Measurements from ENCODE around the gene SLC35C1.
A peak's percentile ranks its signal among the peaks of the same experiment; 100 is the strongest.
"Not testable (repeated sequence)": the region's sequence is repeated elsewhere in the genome, so short reads cannot be mapped to it uniquely, and the experiment has no call there.

Gene SLC35C1

DNA sequence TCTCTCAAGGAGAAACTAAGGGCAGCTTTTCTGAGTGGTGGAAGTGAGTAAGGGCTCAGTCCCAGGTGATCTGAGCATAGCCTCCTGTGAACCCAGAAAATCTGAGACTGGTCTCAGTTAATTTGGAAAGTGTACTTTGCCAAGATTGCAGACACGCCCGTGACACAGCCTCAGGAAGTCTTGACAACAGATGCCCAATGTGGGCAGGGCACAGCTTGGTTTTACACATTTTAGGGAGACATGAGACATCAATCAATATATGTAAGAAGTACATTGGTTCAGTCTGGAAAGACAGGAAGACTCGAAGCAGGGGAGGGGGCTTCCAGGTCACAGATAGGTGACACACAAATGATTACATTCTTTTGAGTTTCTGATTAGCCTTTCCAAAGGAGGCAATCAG is 28.8 kb downstream of the SLC35C1 start:
- TF ChIP-seq, protein P1, sequence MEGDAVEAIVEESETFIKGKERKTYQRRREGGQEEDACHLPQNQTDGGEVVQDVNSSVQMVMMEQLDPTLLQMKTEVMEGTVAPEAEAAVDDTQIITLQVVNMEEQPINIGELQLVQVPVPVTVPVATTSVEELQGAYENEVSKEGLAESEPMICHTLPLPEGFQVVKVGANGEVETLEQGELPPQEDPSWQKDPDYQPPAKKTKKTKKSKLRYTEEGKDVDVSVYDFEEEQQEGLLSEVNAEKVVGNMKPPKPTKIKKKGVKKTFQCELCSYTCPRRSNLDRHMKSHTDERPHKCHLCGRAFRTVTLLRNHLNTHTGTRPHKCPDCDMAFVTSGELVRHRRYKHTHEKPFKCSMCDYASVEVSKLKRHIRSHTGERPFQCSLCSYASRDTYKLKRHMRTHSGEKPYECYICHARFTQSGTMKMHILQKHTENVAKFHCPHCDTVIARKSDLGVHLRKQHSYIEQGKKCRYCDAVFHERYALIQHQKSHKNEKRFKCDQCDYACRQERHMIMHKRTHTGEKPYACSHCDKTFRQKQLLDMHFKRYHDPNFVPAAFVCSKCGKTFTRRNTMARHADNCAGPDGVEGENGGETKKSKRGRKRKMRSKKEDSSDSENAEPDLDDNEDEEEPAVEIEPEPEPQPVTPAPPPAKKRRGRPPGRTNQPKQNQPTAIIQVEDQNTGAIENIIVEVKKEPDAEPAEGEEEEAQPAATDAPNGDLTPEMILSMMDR (IDR thresholded peaks at IDR 0.05; ENCODE audit: insufficient read depth, low read depth, low read length, missing control alignments): no peak
- no peak for DNase-seq (ENCODE audit: low read depth)

DNA sequence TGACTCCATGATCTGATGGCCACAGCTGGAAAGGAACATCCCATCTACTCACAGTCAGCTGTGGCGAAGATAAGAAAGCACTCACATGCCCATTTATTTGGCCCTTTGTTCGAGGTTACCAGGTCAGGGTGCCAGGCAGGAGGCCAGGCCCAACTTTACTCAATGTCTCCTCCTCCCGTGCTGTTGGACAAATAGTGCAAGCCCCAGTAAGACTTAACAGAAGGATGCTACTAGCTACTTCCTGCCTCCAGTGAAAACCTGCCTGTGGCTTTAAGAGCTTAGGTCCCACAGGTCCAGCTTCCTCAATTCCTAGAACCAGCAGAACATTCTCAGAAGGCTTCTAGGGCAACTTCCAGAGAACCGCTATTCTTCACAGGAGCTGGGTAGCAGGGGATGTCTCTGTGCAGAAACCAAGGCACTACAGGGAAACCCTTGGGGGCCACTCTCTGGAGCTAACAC is 29.4 kb downstream of the SLC35C1 start:
- TF ChIP-seq, protein P1 (IDR thresholded peaks at IDR 0.05; ENCODE audit: insufficient read depth, low read depth, low read length, missing control alignments): no peak
- no peak overlapping the region for H3K4me3 ChIP-seq (ENCODE audit: low read depth, low read length)
- DNase-seq (ENCODE audit: low read depth): no peak

More for the DNA sequence above, 28.8 kb downstream of the SLC35C1 start:
- no peak overlapping the region for H3K4me3 ChIP-seq (ENCODE audit: low read depth, low read length)

DNA sequence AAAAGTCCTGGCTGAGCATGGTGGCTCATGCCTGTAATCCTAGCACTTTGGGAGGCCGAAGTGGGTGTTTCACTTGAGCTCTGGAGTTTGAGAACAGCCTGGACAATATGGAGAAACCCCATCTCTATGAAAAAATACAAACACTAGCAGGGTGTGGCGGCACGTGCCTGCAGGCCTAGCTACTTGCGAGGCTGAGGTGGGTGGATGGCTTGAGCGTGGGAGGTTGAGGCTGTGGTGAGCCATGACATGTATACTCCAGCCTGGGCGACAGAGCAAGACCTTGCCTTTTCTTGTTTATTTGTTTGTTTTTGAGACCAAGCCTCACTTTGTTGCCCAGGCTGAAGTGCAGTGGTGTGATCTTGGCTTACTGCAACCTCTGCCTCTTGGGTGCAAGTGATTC is 34.3 kb downstream of the SLC35C1 start:
- TF ChIP-seq, protein P1 (IDR thresholded peaks at IDR 0.05; ENCODE audit: insufficient read depth, low read depth, low read length, missing control alignments): no peak
- no peak for DNase-seq (ENCODE audit: low read depth)
- H3K4me3 ChIP-seq (ENCODE audit: low read depth, low read length): no peak overlapping the region

GRCh38 chr11:45840251-45840650 is 35.3 kb downstream of the SLC35C1 start:
- DNase-seq (ENCODE audit: low read depth); H3K4me3 ChIP-seq (ENCODE audit: low read depth, low read length): not testable (repeated sequence)

- TF ChIP-seq, protein P1 (IDR thresholded peaks at IDR 0.05; ENCODE audit: insufficient read depth, low read depth, low read length, missing control alignments): peak; percentile 89
- DNase-seq (ENCODE audit: low read depth): peak; percentile 88
- peak overlapping the region; percentile 24; the same call in 1 of the 2 replicates for H3K4me3 ChIP-seq (ENCODE audit: low read depth, low read length)
Observed at GRCh38 chr11:45843158-45843924, 38.4 kb downstream of the SLC35C1 start.

DNA sequence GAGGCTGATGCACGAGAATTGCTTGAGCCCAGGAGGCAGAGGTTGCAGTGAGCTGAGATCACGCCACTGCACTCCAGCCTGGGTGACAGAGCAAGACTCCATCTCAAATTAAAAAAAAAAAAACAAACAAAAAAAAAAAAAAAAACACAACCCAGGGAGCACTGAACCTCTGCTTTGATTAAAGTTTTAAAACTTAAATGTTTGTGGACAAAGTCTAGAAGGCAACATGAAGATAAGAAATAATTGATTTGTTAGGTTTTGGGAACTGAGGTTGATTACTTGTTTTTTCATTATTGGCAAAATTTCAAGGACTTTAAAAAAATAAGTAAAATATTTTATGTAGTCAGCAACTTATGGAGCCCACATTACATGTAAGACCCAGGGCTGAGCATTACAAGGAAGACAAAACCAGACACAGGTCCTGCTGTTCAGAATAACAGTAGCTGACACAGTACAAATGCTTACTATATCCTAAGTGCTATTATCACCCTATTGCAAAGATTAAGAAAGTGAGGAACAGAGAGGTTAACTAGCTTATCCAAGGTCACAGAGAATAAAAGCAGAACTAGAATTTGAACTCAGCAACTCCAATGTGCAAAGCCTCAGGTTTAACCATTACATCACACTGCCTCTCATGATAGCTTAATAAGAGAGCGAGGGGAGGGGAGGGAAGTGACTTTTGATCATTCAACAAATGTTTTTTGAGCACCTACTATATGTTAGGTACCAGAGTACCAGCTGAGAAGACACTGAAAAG is 40.1 kb downstream of the SLC35C1 start:
- DNase-seq (ENCODE audit: low read depth): no peak
- no peak overlapping the region for H3K4me3 ChIP-seq (ENCODE audit: low read depth, low read length)
- TF ChIP-seq, protein P1 (IDR thresholded peaks at IDR 0.05; ENCODE audit: insufficient read depth, low read depth, low read length, missing control alignments): no peak

GRCh38 chr11:45846174-45846675 is 41.3 kb downstream of the SLC35C1 start:
- H3K4me3 ChIP-seq (ENCODE audit: low read depth, low read length): no peak overlapping the region
- no peak for DNase-seq (ENCODE audit: low read depth)
- TF ChIP-seq, protein P1 (IDR thresholded peaks at IDR 0.05; ENCODE audit: insufficient read depth, low read depth, low read length, missing control alignments): no peak
